Sigmoid colon (tissue), 4 donors: ENCODE measurements around the gene INPP5F.

ENCODE experiments used
- EP300 ChIP-seq, 4 donors: sonication (generic); formaldehyde crosslinking; IDR thresholded peaks; one replicate each; pipeline ENCODE4 v1.6.1; 2017; ENCODE audit warnings: antibody characterized with exemption in 4 of 4
- POLR2A ChIP-seq, 2 donors: fragments of 450-650 bp; IDR thresholded peaks; one replicate each; pipeline ENCODE4 v1.6.1; 2016; ENCODE audit warnings: antibody characterized with exemption in 2 of 2, mild to moderate bottlenecking in 2 of 2, moderate library complexity in 2 of 2
- POLR2AphosphoS5 ChIP-seq, 4 donors: sonication (generic); formaldehyde crosslinking; IDR thresholded peaks; one replicate each; pipeline ENCODE4 v1.6.1; 2017; ENCODE audit warnings: antibody characterized with exemption in 4 of 4
- TF ChIP-seq, protein P1 (sequence below), 4 experiments: fragments of 450-650 bp in 3 of 4; fragments of 200-600 bp in 1 of 4; IDR thresholded peaks; one replicate each; pipeline ENCODE4 v1.5.1; 2016 to 2019; ENCODE audit warnings: antibody characterized with exemption in 4 of 4, mild to moderate bottlenecking in 3 of 4, moderate library complexity in 2 of 4

DNA sequence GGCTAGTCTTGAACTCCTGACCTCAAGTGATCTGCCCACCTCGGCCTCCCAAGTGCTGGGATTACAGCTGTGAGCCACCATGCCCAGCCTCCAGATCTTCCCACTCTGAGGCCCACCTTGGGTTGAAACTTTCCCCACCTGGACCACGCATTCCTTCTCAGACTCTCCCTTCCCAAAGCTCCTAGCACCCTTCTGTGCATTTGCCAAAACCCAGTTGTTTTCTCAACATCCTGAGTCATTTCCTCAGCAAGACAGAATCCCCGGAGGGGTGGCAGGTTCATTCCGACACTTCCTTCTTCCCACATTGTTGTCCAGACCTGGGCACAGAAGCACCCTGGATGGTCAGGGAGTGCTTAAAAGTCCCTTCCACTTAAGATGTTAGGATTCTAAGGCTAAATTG lies 45.8 kb upstream of the INPP5F start:
- TF ChIP-seq, protein P1, sequence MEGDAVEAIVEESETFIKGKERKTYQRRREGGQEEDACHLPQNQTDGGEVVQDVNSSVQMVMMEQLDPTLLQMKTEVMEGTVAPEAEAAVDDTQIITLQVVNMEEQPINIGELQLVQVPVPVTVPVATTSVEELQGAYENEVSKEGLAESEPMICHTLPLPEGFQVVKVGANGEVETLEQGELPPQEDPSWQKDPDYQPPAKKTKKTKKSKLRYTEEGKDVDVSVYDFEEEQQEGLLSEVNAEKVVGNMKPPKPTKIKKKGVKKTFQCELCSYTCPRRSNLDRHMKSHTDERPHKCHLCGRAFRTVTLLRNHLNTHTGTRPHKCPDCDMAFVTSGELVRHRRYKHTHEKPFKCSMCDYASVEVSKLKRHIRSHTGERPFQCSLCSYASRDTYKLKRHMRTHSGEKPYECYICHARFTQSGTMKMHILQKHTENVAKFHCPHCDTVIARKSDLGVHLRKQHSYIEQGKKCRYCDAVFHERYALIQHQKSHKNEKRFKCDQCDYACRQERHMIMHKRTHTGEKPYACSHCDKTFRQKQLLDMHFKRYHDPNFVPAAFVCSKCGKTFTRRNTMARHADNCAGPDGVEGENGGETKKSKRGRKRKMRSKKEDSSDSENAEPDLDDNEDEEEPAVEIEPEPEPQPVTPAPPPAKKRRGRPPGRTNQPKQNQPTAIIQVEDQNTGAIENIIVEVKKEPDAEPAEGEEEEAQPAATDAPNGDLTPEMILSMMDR (IDR thresholded peaks at IDR 0.05): no peak
- no peak for TF ChIP-seq POLR2A (IDR thresholded peaks at IDR 0.05)
- TF ChIP-seq POLR2AphosphoS5 (IDR thresholded peaks at IDR 0.05): peak in 1 of 4 donors; percentile 9
- TF ChIP-seq EP300 (IDR thresholded peaks at IDR 0.05): no peak
